C4-2B (cell line): Measurements from ENCODE around the gene TNIP3.

ENCODE experiments used
- CTCF ChIP-seq: fragments of 450-650 bp; conservative IDR thresholded peaks from 2 replicates; pipeline ENCODE4 v1.5.1; 2017; ENCODE audit warnings: mild to moderate bottlenecking
- ZFX ChIP-seq: fragments of 450-650 bp; IDR thresholded peaks from 2 replicates; pipeline ENCODE4 v1.6.1; 2017

- TF ChIP-seq CTCF (no peak), ZFX (no peak)
These were observed 34.4 kb downstream of the TNIP3 start for GRCh38 chr4:121129606-121130325.
